ENCODE measurements around the gene PUM2. TPM values are rescaled to one million over a fixed set of nuclear protein-coding genes. Genes with fewer than 3 reads are reported as not detected.
"Not testable (repeated sequence)": the region's sequence is repeated elsewhere in the genome, so short reads cannot be mapped to it uniquely, and the experiment has no call there.

The PUM2 gene, protein sequence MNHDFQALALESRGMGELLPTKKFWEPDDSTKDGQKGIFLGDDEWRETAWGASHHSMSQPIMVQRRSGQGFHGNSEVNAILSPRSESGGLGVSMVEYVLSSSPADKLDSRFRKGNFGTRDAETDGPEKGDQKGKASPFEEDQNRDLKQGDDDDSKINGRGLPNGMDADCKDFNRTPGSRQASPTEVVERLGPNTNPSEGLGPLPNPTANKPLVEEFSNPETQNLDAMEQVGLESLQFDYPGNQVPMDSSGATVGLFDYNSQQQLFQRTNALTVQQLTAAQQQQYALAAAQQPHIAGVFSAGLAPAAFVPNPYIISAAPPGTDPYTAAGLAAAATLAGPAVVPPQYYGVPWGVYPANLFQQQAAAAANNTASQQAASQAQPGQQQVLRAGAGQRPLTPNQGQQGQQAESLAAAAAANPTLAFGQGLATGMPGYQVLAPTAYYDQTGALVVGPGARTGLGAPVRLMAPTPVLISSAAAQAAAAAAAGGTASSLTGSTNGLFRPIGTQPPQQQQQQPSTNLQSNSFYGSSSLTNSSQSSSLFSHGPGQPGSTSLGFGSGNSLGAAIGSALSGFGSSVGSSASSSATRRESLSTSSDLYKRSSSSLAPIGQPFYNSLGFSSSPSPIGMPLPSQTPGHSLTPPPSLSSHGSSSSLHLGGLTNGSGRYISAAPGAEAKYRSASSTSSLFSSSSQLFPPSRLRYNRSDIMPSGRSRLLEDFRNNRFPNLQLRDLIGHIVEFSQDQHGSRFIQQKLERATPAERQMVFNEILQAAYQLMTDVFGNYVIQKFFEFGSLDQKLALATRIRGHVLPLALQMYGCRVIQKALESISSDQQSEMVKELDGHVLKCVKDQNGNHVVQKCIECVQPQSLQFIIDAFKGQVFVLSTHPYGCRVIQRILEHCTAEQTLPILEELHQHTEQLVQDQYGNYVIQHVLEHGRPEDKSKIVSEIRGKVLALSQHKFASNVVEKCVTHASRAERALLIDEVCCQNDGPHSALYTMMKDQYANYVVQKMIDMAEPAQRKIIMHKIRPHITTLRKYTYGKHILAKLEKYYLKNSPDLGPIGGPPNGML
- 39.1 and 55.0 TPM in 2 replicates for total RNA-seq

- peak; percentile 34 for DNase-seq (ENCODE audit: extremely low read depth, low read depth, low spot score)
Measured at GRCh38 chr2:20350753-20351554, at the start of gene PUM2. PUM2 (minus strand) TSS chr2:20350844; CDS start chr2:20327360, 23,484 bp downstream.

- no peak for DNase-seq (ENCODE audit: extremely low read depth, low read depth, low spot score)
Measured at GRCh38 chr2:20400306-20400705, 49.7 kb upstream of the PUM2 start.

DNA sequence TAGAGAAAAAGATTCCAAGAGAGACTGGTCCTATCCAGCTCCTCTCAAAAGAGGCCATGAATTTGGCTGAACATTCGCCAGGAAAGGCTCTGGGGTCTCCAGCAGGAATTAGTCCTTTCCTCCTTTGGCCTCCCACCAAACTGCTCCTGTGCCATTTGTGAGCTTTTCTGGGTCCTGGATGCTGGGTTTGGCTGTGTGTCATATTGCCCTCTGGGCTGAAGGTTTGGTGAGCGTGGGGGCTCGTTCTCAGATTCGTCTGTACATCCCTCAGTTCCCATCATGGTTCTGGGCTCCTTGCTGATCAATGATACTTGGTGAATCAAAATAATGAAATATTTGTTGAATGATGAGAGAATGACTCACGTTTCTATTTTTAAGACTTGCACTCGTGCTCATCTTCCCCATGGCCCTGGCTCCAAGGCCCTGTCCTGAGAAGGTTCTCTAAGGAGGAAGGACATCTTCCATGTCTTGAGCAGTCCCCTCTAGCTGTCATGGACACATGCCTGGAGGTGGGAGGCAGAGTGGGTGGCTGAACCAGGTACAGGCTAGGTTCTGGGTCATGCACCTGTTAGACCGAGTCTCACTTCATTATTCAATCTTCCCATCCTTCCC is 48.4 kb upstream of the PUM2 start:
- no peak for DNase-seq (ENCODE audit: extremely low read depth, low read depth, low spot score)

DNA sequence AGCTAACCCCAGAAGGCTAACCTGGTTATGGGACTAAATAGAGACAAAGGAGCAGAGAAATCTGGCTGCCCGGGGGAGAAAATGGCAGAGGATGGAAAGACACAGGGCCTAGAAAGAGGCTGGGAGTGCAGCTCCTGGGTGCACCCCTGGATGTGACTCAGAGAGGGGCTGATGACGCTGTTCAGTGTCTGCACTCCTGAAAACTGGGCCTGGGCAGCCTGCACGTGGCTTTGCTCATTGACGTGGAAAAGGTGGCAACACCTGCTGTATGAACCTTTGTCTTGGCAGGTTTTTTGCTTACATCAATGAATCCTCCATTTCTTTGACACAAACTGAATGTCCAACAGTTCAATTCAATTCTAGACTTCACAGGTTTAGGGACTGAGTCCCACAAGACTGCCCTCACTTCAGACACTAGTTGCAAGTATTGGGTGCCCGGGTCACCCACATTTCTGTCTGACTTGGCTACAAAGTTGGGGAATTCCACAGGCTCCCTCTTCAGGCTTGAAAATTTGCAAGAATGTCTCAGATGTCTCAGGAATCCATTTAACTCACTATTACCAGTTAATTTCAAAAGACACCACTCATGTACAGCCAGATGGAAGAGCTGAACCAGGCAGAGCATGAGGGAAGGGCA is 47.3 kb upstream of the PUM2 start:
- DNase-seq (ENCODE audit: extremely low read depth, low read depth, low spot score) = no peak

DNA sequence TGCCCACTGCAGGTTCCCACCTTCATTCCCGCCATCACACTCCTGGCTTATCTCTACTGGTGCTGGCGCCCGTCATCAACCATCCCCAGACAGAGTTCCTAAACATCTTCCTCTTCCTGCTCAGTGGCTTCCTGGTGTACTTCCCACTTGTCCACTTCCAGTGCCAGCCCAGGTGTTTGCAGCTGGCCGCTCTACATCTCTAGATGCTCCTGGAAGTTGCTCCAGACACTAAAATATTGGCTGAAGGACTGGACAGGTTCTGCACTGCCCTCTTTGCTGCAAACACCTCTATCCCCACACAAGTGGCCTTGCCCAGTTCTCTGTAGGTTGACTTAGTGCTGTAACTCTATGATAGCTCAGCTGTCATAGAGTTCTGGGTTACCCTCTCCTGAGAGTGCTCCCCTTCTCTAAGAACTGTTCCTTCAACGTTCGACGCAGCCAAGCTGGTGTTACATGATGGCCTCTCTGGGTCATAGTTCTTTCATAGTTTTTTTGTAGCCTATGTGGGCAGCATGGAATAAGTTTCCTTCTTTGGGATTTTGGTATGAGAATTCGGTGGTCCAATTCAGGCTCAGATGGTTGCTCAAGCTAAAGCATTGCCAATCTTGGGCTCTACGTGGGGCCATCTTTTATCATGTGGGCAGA is 45.8 kb upstream of the PUM2 start:
- no peak for DNase-seq (ENCODE audit: extremely low read depth, low read depth, low spot score)

DNA sequence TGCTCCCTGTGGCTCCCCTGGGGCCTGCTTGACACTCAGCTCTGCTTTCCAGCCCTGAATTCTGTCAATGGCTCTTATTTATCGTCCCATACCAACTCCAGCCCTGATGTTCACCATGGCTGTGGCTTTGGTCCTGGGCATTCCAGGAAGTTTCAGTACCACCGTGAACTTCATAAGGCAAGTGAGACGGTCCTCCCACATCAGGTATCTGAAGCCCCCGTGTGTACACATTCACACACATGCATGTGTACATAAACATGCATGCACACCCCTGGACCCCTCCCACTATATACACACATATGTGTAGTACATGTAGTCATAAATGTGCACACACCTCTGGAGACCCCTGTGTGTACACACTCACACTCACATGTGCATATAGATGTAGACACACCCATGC is 43.3 kb upstream of the PUM2 start:
- DNase-seq (ENCODE audit: extremely low read depth, low read depth, low spot score) = no peak

- no peak for DNase-seq (ENCODE audit: extremely low read depth, low read depth, low spot score)
Measured at GRCh38 chr2:20391951-20392699, 41.5 kb upstream of the PUM2 start.

- no peak for DNase-seq (ENCODE audit: extremely low read depth, low read depth, low spot score)
Measured at GRCh38 chr2:20390524-20391123, 40.0 kb upstream of the PUM2 start.

DNA sequence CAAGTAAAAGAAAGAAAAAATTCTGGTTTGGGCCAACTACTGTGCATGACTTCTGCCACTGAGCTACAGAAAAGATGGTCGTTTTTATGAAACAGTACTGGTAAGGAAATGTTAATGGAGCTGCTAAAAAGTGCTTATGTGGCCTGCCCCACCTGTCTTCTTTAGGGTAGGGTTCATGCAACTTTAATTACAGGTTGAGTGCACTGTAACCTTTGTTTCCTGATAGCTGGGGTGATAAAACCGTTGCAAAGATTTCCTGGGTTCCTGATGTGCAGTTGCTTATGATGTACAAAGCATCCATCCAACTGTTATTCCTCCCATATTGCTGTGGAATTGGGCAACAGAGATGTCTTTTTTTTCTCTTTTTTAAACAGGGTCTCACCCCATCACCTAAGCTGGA is 34.3 kb upstream of the PUM2 start:
- DNase-seq (ENCODE audit: extremely low read depth, low read depth, low spot score) = no peak

GRCh38 chr2:20382965-20383810 is 32.5 kb upstream of the PUM2 start:
- DNase-seq (ENCODE audit: extremely low read depth, low read depth, low spot score) = no peak

GRCh38 chr2:20381457-20381856 is 30.8 kb upstream of the PUM2 start:
- DNase-seq (ENCODE audit: extremely low read depth, low read depth, low spot score) = no peak

DNA sequence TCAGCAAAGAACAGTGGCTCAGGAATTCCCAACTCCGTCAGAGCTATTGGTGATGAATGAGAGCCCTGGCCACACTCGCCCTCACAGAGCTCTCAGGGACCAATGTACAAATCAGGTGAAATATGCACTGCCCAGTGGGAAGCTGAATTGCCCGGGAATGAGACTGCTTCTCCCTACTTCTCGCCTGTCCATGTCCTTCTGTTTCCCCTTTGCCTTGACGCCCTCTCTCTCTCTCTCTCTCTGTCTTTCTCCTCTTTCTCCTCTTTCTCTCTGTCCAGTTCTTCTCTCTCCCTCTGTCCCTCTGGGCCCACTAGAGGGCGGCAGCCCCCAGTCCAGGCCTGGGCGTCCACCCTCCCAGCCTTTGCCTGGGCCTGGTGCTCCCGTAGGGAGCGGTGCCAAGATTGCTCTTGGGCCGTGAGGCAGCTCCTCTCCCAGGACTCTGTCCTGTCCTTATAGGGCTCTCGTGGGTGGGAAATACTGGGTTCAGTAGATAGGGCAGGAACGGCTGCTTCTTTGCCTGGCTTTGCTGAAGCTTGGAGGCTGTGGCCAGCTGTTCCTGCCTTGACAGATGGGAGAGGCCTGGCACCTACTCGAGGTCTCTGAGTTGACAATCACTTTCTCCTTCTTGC is 28.4 kb upstream of the PUM2 start:
- DNase-seq (ENCODE audit: extremely low read depth, low read depth, low spot score) = no peak

DNA sequence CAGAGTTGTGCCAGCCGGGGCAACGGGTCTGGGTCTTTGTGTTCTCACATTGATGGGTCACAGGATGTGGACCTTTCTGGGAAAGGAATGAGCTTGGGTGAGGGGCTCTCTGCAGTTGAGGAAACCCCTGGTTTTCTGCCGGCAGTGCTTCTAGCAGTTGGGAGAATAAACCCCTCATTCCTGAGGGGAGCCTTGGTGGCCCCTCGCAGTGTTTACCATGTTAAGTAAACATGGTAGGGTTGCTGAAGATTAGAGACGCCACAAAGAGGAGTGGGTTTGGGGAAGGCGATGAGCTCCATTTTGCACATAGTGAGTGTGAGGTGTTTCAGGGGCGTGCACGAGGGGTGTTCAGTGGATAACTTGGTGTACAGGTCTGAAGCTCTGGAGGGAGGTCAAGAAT is 27.7 kb upstream of the PUM2 start:
- DNase-seq (ENCODE audit: extremely low read depth, low read depth, low spot score) = no peak

DNA sequence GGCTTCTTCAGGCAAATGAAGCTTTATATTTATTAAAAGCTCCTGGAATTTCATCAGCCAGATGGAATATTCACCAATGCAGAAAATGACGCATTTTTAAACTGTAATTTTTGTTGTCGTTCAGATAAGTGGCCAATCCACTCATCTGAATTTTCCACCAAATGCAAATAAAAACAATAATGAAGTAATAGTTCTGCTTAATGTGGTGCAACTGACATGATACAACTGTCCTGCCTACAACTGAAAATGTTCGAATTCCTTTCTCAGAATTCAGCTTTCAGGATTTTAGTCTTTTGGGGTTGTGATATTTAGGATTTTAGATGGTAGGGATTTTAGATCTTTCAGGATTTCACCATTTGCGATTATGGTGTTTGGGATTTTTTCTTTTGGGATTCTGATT is 27.1 kb upstream of the PUM2 start:
- no peak for DNase-seq (ENCODE audit: extremely low read depth, low read depth, low spot score)

DNA sequence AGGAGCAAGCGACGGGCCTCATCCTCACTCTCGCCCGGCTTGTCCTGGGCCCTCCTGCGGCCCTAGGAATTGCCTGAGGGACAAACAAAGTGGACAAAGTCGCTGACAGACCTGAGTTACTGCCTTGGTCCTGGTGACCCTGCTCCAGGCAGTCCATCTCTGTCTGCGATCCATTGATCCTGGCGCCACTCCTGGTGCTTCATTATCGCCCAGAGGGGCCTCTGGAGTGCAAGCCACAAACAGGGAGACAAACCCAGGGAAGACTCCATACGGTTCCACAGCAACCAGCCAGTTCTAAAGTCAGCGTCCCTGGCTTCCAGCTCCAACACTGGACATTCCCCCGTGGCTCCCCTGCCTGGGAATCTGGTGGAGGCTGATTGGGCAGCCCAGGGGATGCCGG is 24.3 kb upstream of the PUM2 start:
- not testable (repeated sequence) for DNase-seq (ENCODE audit: extremely low read depth, low read depth, low spot score)

DNA sequence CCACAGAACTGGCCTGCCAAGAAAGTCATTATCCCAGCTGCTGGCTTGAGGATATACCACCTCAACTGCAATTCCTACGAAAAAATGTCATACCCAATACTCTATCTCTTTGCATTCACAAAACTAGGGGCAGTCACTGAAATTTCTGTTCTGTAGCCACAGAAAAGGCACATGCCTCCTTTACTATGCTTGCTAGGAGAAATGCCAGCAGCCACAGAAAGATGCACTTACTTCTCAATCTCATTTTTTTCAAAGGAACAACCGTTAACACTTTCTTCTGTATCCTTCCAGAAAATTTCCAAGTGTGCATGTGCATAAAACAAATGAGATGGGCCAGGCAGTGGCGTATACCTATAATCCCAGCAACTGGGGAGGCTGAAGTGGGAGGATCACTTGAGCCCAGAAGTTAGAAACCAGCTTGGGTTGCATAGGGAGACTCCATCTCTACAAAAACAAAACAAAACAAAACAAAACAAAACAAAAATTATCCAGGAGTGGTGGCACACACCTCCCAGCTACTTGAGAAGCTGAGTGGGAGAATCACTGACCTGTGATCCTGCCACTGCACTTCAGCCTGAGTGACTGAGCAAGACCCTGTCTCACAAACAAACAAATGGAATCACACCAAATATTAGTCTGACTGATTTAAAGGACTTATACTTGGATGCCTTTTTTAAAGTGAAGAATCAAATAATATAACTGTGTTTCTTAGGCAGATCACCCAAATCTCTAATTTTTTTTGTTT is 22.4 kb upstream of the PUM2 start:
- DNase-seq (ENCODE audit: extremely low read depth, low read depth, low spot score) = no peak

All from glomerular endothelial cell (primary cell).